GM19240 (cell line): ENCODE results near the gene NT5C2.
A peak's percentile ranks its signal among the peaks of the same experiment; 100 is the strongest.
"Not testable (repeated sequence)": the region's sequence is repeated elsewhere in the genome, so short reads cannot be mapped to it uniquely, and the experiment has no call there.

Source experiments
- DNase-seq: peaks from one replicate; pipeline ENCODE4 v3.0.0; 2011; ENCODE audit warnings: low spot score; ENCODE audit not compliant: insufficient read length

NT5C2 gene

DNA sequence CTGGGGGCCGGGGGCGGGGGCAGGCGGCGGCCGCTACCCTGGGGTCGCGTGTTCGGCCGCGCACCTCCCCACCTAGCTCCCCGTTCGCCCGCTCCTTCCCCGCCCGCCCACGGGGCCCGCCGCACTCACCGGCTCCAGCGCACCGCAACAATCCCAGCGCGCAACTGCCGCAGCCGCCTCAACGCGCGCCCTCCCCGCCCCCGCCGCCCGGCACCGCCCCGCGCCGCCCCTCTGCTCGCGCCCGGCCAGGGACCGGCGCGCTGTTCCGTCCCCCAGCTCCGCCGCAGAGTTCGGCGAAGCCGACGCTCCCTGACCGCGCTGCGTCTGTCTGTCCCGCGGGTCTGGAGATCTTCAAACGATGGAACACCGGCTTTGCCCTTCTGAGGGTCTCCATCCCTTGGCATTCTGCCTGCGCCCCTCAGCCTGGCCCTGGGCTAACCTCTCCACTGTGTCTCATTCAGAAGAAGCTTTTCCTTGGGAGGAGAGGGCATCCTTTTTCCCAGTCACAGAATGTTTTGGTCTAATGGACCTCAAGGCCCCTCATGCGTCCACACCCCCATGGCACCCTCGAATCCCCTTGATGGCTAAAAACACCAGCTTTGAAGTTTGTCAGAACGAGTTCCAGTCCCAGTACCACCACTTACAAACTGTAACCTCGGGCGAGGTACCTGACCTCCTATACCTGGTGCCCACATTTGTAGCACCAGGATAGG lies at the start of gene NT5C2:
Gene NT5C2, minus strand, starts transcription at position 166 of the 713 bp plus-strand sequence. CDS start 18,314 bp downstream, outside the sequence.
- DNase-seq = peak; percentile 51

DNA sequence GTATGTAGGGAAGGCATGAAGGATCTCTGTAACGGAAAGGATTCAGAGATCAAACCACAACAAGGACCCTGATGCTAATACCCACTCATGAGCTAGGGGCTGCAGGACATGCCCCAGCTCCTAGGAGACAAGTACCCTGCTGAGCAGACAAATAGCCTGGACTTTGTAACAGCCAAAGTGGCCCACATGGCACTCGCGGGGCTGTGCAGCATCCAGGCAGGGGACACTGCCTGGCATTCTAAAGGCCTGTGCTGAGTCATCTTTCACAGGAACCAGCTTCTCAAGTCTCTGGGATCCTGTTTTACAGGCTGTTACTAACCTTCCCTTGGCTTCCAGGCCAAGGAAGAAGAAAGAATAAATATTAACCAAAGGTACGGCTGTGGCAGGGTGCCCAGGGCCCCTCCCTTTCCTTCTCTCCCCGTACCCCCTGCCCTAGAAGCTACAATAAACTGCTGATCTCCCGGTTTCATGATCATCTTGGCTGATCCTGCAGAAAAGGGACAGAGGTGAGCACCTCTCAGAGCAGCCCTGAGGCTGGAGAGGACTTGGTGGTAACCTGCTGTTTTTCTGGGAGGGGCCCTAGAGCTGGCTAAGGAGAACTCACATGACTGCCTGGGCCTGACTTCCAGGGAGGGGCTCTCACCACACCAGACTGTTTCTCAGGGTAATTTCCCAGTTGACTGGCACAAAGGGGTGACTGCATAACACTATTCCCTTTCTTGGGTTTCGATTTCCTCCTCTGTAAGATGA lies 48.4 kb upstream of the NT5C2 start:
- DNase-seq = no peak

DNA sequence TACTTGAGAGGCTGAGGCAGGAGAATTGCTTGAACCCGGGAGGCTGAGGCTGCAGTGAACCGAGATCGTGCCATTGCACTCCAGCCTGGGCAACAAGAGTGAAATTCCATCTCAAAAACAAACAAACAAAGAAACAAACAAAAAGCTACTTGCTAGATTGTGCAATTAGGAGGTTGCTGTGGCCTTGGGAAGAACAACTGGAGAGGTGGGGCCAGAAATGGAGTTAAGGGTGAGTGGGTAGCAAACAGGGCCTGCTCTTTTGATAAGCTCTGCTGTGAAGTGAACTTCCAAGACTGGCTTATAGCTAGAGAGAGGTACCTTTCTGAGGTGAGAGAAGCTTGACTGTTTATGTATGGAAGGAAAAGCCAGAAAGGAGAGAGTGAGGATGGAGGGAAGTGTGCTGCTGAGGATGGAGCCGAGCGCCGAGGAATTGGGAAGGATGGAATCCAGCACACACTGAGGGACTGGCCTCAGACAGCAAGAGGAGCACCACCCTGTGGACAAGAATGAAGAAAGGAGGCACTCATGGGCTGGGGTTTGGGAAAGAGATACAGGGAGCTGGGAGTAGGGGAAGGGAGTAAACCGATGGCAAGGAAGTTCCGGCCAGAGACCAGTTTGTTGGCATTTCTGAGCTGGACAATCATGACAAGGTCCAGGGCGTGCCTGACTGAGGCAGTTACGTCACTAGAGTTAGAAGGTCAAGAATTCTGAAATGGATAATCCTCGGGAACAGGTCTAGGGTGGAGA lies 45.6 kb upstream of the NT5C2 start:
- no peak for DNase-seq

DNA sequence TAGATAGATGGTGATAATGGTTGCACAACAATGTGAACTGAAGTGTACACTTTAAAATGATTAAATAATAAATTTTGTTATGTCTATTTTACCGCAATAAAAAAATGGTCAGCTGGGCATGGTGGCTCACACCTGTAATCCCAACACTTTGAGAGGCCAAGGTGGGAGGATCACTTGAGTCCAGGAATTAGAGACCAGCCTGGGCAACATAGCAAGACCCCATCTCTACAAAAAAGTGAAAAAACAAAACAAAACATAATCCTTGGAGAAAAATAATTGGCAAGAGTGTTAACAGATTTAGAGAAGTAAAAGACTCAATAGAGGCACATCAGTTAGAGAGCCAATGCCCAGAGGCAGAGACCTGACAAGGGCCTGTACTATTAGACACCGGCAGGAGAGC lies 42.7 kb upstream of the NT5C2 start:
- DNase-seq = no peak

DNA sequence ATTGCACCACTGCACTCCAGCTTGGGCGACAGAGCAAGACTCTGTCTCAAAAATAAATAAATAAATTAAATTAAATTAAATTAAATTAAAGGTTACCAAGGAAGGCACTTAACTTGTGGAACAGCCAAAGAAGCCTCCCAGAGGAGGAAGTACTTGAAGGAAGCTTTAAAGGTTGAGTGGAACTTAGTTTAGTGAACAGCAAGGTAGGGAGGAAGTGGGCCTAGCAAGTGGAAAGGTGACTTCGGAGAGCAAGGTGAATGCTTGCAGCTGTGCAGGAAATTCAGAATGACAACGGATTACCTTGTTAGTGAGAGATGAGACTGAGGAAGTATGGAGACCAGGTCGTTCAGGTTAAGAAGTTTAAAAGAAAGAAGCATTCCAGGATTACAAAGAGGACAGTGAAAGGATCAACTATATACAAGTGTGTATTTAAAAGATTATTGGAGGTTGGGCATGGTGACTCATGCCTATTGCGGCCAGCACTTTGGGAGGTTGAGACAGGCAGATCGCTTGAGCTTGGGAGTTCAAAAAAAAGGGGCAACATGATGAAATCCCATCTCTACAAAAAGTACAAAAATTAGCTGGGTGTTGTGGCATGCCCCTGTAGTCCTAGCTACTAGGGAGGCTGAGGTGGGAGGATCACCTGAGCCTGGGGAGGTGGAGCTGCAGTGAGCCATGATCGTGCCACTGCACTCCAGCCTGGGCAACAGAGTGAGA lies 39.9 kb upstream of the NT5C2 start:
- no peak for DNase-seq

DNA sequence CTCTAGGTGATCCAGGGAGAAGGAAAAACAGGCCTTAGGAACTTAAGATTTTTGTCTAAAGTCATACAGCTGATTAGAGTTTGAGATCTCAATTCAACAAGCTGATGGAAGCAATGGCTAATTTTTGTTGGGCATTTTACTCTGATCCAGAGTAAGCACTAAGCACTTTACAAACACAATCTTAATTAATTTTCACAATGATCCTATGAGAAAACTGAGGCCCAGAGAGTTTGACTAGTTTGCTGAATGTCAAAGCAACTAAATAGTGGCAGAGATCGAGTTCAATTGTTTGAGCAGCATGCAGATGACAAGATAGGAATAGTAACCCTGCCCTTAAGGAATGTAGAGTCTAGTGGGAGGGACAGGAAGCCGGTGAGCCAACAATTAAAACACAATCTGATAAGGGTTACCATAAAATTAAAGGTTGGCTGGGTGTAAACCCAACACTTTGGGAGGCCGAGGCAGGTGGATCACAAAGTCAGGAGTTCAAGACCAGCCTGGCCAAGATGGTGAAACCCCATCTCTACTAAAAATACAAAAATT lies 39.1 kb upstream of the NT5C2 start:
- DNase-seq = no peak

DNA sequence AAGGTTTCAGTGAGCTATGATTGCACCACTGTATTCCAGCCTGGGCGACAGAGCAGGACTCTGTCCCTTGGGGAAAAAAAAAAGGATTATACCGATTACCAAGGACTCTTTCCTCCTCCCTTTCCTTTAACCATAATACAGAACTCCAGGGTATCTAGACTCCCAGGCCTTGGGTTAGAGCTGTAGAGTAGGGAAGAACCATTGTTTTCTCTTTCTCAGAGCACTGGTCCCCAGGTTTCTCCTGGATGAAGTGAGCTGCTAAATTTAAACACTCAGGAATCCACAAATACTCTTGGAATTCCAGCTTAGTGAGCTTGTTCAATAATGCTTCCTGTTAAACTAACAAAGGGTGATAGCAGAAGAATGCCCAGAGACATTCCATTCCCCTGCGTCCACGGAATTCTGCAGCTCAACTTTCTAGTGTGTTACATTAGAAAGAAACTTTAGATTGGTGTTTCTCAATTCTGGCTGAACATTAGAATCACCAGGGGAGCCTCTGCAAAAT lies 38.0 kb upstream of the NT5C2 start:
- no peak for DNase-seq

DNA sequence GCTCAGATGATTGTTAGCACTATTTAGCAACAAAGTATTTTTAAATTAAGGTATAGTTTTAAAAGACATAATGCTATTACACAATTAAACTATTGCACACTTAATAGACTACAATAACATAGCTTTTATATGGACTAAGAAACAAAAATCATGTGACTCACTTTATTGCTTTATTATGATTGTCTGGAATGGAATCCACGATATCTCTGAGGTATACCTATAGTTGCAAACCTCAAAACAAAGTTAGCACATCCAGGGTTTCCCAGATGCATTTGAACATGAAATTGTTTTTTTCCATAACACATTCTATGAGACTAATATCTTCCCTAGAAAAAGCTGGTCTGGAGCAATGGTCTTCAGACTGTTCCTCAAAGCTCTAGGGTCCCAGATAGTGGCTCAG lies 34.3 kb upstream of the NT5C2 start:
- DNase-seq = no peak

DNA sequence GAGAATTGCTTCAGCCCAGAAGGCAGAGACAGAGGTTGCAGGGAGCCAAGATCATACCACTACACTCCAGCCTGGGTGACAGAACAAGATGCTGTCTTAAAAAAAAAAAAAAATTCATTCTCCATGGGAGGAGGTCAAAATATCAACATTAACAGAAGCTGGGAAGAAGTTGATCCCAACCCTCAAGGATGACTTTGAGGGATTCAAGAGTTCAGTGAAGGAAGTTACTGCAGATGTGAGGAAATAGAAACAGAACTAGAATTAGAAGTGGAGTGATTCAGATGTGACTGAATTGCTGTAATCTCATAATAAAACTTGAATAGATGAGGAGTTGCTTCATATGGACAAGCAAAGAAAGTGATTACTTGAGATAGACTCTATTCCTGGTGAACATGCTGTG lies 32.9 kb upstream of the NT5C2 start:
- DNase-seq = no peak

DNA sequence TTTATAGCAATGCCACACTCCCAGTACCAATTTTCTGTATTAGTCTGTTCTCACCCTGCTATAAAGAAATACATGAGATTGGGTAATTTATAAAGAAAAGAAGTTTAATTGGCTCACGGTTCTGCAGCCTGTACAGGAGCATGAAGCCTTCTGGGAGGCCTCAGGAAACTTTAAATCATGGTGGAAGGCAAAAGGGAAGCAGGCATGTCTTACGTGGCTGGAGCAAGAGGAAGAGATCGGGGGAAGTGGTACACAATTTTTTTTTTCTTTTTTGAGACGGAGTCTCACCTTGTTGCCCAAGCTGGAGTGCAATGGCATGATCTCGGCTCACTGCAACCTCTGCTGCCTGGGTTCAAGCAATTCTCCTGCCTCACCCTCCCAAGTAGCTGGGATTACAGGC lies 31.6 kb upstream of the NT5C2 start:
- not testable (repeated sequence) for DNase-seq

DNA sequence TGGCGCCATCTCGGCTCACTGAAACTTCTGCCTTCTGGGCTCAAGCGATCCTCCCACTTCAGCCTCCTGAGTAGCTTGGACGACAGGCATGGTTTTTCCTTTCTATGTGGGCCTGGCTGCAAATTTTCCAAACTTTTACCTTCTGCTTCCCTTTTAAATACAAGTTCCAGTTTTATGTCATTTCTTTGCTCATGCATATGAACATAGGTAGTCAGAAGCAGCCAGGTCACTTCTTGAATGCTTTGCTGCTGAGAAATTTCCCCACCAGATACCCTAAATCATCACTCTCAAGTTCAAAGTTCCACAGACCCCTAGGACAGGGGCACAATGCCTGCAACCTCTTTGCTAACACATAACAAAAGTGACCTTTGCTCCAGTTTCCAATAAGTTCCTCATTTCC lies 31.1 kb upstream of the NT5C2 start:
- DNase-seq = no peak

DNA sequence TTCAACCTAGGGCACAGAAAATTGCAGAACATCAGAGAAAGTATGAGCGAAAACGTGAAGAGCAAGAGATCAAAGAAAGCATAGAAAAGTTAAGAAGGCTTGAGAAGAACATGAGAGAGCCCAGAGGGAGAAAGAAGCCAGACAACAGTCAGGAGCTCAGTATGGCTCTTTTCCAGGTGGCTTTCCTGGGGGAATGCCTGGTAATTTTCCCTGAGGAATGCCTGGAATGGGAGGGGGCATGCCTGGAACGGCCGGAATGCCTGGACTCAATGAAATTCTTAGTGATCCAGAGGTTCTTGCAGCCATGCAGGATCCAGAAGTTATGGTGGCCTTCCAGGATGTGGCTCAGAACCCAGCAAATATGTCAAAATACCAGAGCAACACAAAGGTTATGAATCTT lies 23.3 kb upstream of the NT5C2 start:
- not testable (repeated sequence) for DNase-seq

DNA sequence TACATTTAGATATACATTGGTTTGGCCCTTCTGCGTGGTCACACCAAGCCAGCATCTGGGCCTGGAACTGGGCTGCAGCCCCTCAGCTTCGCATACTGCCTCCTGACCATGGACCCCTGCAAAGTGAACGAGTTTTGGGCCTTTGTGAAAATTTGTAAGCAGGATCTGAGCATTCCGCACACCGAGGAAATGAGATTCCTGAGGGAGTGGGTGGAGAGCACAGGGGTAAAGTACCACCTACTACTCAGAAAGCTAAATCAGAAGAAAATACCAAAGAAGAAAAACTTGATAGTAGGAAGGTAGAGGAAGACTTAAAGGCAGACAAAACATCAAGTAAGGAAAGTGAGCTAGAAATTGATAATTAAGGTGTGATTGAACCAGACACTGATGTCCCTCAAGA lies 22.5 kb upstream of the NT5C2 start:
- DNase-seq = no peak

DNA sequence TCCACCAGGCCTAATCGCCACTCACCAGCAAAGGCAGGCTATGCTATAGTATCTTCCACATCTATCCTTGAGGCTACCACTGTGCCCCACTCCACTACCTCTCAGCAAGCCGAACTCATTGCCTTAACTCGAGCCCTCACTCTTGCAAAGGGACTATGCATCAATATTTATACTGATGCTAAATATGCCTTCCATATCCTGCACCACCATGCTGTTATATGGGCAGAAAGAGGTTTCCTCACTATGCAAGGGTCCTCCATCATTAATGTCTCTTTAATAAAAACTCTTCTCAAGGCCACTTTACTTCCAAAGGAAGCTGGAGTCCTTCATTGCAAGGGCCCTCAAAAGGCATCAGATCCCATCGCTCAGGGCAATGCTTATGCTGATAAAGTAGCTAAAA lies 17.2 kb upstream of the NT5C2 start:
- not testable (repeated sequence) for DNase-seq

DNA sequence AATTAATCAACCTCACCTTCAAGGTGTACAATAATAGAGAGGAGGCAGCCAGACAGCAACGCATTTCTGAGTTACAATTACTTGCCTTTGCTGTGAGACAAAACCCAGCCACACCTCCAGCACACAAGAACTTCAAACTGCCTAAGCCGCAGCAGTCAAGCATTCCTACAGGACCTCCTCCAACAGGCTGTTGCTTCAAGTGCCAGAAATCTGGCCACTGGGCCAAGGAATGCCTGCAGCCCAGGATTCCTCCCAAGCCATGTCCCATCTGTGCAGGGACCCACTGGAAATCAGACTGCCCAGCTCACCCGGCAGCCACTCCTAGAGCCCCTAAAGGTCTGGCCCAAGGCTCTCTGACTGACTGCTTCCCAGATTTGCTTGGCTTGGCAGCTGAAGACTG lies 14.6 kb upstream of the NT5C2 start:
- DNase-seq = not testable (repeated sequence)

DNA sequence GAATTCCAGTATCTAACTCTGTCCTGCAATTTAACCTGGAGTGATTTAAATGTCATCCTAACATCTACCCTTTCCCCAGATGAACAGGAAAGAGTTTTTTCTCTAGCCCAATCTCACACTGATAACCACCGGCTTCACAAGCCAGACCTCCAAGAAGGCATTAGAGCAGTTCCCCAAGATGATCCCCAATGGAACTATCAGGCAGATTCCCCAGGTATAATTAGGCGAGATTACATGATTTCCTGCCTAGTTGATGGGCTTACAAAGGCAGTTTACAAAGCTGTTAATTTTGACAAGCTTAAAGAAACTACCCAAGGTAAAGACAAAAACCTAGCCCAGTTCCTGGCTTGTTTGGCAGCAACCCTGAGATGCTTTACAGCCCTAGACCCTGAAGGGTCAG lies 14.1 kb upstream of the NT5C2 start:
- no peak for DNase-seq

DNA sequence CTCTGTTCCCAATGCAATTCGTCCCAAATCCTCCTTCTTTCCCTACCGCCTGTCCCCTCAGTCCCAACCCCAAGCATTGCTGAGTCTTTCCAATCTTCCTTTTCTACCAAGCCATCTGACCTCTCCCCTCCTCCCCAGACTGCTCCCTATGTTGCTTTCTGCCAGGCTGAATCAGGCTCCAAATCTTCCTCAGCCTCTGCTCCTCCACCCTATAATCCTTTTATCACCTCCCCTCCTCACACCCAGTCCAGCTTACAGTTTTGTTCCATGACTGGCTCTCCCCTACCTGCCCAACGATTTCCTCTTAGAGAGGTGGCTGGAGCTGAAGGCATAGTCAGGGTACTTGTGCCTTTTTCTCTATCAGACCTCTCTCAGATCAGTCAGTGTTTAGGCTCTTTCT lies 13.6 kb upstream of the NT5C2 start:
- not testable (repeated sequence) for DNase-seq

DNA sequence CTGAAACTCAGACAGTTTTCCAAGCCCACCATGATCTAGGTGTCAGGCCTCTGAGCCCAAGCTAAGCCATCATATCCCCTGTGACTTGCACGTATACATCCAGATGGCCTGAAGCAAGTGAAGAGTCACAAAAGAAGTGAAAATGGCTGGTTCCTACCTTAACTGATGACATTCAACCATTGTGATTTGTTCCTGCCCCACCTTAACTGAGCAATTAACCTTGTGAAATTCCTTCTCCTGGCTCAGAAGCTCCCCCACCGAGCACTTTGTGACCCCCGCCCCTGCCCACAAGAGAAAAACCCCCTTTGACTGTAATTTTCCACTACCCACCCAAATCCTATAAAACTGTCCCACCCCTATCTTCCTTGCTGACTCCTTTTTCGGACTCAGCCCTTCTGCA lies 12.3 kb upstream of the NT5C2 start:
- DNase-seq = not testable (repeated sequence)

DNA sequence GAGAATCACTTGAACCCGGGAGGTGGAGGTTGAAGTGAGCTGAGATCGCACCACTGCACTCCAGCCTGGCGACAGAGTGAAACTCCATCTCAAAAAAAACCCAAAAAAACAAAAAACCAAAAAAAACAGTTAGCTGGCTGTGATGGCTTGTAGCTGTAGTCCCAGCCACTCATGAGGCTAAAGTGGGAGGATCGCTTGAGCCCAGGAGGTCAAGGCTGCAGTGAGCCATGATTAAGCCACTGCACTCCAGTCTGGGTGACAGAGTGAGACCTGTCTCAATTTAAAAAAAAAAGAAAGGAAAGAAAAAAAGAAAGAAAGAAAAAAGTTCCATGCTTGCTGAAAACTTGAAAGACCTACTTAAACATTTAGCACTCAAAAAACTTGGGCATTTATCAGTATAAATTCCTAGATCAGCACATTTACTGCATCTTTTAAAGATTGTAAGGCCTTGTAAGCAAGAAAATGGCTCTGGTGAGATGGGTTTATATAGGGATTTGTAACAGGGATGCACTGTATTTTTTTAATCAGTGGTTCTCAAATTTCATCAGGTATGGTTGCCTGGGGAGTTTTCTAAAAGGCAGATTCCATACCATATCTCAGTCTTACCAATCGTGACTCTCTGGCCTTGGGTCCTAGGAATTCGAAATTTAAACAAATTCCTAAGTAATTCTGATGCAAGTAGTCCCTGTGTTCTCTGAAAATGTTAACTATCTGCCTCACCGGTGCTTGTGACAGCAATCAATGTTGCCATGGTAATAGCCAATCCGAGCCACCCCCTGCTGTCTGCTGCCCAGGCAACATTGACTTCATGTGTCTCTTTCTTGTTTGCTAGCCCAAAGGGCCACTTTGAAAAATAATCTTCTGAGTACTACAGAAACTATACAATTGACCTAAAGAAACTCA lies 11.5 kb upstream of the NT5C2 start:
- no peak for DNase-seq

DNA sequence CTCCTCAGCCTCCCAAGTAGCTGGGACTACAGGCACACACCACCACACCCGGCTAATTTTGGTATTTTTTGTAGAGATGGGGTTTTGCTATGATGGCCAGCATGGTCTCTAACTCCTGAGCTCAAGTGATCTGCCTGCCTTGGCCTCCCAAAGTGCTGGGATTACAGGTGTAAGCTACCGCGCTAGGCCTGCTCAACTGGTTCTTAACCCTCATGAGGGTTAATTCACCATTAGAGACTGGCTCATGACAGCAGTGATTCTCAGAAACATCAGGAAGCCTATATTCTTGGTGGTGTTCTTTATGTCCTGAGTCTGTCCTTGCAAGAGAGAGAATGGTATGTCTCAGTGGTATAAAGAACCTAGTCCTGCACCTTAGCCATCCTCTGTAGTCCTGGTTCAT lies 10.4 kb upstream of the NT5C2 start:
- no peak for DNase-seq
